D721Med (cell line): ENCODE measurements around the gene OVCA2.

Source experiments
- DNase-seq: peaks from one replicate; pipeline ENCODE4 v3.0.0; 2011; ENCODE audit warnings: low spot score; ENCODE audit not compliant: insufficient read length
- FAIRE-seq: peaks from 2 replicates; lab custom pipeline; 2011; peaks lifted over from hg19 to GRCh38; lab: Jason Lieb, UNC
- CTCF ChIP-seq: IDR thresholded peaks from 2 replicates; pipeline ENCODE4 v1.5.1; 2012; ENCODE audit warnings: mild to moderate bottlenecking, control low read depth; ENCODE audit not compliant: insufficient read depth; ENCODE audit errors: missing control alignments

Gene OVCA2

GRCh38 chr17:1997289-1997926 is 44.4 kb upstream of the OVCA2 start:
- FAIRE-seq: no peak

GRCh38 chr17:1997927-1998742 is 43.7 kb upstream of the OVCA2 start:
- DNase-seq (peak; percentile 72), FAIRE-seq (no peak)
- no peak for TF ChIP-seq CTCF

More at GRCh38 chr17:1997289-1997926, 44.4 kb upstream of the OVCA2 start:
- TF ChIP-seq CTCF: no peak
- no peak for DNase-seq

- FAIRE-seq (no peak), DNase-seq (no peak)
- TF ChIP-seq CTCF: no peak
Measured at GRCh38 chr17:1999557-2000251, 42.1 kb upstream of the OVCA2 start.

GRCh38 chr17:2002767-2003329 is 39.0 kb upstream of the OVCA2 start:
- FAIRE-seq (no peak), DNase-seq (no peak)
- no peak for TF ChIP-seq CTCF

GRCh38 chr17:2003525-2003924 is 38.3 kb upstream of the OVCA2 start:
- TF ChIP-seq CTCF: no peak
- FAIRE-seq (no peak), DNase-seq (no peak)

- no peak for TF ChIP-seq CTCF
- FAIRE-seq (no peak), DNase-seq (no peak)
Measured at GRCh38 chr17:2004435-2004952, 37.3 kb upstream of the OVCA2 start.
